ENCODE measurements around the gene MTRFR. TPM values are rescaled to one million over a fixed set of nuclear protein-coding genes. Genes with fewer than 3 reads are reported as not detected.
"Not testable (repeated sequence)": the region's sequence is repeated elsewhere in the genome, so short reads cannot be mapped to it uniquely, and the experiment has no call there.

MTRFR gene
- total RNA-seq, 4 donors from 2014 or later = 7.9 to 13.7 (median 9.2) TPM

DNA sequence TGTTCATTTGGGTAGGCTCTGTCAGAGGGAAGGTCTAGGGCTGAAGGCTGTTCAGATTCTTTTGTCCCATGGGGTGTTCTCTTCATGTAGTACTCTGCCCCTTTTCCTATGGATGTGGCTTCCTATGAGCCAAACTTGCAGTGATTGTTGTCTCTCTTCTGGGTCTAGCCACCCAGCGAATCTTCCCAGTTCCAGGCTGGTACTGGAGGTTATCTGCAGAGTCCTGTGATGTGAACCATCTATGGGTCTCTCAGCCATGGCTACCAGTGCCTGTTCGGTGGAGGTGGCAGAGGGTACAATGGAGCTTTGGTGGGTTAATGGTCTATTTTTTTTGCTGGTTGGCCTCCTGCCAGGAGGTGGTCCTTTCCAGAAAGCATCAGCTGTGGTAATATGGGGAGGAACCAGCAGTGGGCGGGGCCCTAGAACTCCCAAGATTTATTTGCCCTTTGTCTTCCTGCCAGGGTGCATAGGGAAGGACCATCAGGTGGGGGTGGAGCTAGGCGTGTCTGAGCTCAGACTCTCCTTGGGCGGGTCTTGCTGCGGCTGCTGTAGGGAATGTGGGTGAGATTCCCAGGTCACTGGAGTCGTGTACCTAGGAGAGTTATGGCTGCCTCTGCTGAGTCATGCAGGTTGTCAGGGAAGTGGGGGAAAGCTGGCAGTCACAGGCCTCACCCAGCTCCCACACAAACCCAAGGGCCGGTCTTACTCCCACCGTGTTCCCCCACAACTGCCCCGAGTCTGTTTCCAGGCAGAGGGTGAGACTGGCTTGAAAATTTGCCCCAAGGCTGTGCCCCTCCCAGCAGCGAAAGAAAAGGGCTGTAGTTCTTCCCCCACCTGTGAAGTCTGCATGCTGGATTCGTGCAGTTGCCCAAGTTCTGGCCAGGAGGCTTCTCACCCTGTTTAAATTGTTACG is 17.5 kb downstream of the MTRFR start:
- H3K36me3 ChIP-seq = peaks cover 0 to 38% (median 27%) of the 10 kb centered on the region in 4 donors
- H3K27ac ChIP-seq (replicated peaks in 1 of 4) = no peak overlapping the region
- 85% methylated on average over 13 of the region's 13 CpGs for WGBS
- no peak for DNase-seq (ENCODE audit: extremely low spot score)
- H3K4me3 ChIP-seq = no peak overlapping the region
- H3K27me3 ChIP-seq = no peaks in the 10 kb centered on the region
- H3K9me3 ChIP-seq = no peaks in the 10 kb centered on the region
- H3K4me1 ChIP-seq = peaks cover 25 to 44% (median 31%) of the 10 kb centered on the region in 4 donors
- no peak for TF ChIP-seq POLR2AphosphoS5 (IDR thresholded peaks at IDR 0.05)
- intact Hi-C loops (cut with DNase I) = no loop called here

DNA sequence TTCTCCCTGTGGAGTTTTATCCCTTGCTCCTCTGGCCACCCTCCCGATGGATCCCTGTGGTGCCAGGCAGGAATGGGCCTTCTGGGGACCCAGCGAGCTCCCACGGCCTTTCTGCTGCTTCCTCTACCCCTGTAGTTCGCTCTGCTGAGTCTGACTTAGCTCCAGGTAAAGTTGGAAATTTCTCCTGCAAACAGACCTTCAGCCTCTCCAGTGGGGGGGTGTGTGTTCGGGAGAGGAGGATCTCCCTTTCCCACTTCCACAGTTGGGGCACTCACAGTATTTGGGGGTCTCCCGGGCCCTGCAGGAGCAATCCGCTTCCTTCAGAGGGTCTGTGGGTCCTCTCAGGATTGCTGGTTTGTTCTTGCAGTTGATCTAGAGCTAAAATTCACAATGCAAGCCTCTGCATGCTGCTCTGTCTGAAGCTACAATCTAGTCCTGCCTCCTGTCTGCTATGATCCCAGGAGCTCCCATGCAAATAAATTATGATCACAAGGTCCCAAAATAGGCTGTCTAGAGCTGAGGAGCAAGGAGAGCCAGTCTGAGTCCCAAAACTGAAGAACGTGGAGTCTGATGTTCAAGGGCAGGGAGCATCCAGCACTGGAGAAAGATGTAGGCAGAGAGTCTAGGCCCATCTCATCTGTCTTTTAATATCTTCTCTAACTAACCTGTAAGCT is 18.3 kb downstream of the MTRFR start:
- Histone ChIP-seq H3K27me3 (no peaks in the 10 kb centered on the region), H3K36me3 (peaks cover under 1 to 46% (median 35%) of the 10 kb centered on the region in 4 donors), H3K27ac (replicated peaks in 1 of 4) (no peak overlapping the region), H3K4me1 (peaks cover 25 to 44% (median 31%) of the 10 kb centered on the region in 4 donors), H3K4me3 (no peak overlapping the region), H3K9me3 (no peaks in the 10 kb centered on the region)
- WGBS = 92% methylated on average over 6 of the region's 8 CpGs
- no peak for DNase-seq (ENCODE audit: extremely low spot score)
- intact Hi-C loops (cut with DNase I) = no loop called here
- TF ChIP-seq CTCF (IDR thresholded peaks at IDR 0.05) (no peak), POLR2AphosphoS5 (IDR thresholded peaks at IDR 0.05) (no peak), POLR2A (IDR thresholded peaks at IDR 0.05; ENCODE audit: low read depth) (no peak), EP300 (IDR thresholded peaks at IDR 0.05) (no peak)

GRCh38 chr12:123252365-123252764 is 19.1 kb downstream of the MTRFR start:
- H3K27me3 ChIP-seq; intact Hi-C loops (cut with DNase I); DNase-seq (ENCODE audit: extremely low spot score); H3K4me3 ChIP-seq; H3K27ac ChIP-seq (replicated peaks in 1 of 4); H3K9me3 ChIP-seq: not testable (repeated sequence)
- Histone ChIP-seq H3K4me1 (peaks cover 25 to 44% (median 31%) of the 10 kb centered on the region in 4 donors), H3K36me3 (peaks cover 9 to 54% (median 43%) of the 10 kb centered on the region in 4 donors)
- 75% methylated on average over 9 of the region's 9 CpGs for WGBS

- WGBS = 88% methylated on average over 15 of the region's 24 CpGs
- no peak for DNase-seq (ENCODE audit: extremely low spot score)
- Histone ChIP-seq H3K4me1 (peaks cover 27 to 44% (median 33%) of the 10 kb centered on the region in 4 donors), H3K27ac (replicated peaks in 1 of 4) (no peak overlapping the region), H3K27me3 (no peaks in the 10 kb centered on the region), H3K36me3 (peaks cover 17 to 65% (median 56%) of the 10 kb centered on the region in 4 donors), H3K9me3 (no peaks in the 10 kb centered on the region), H3K4me3 (no peak overlapping the region)
- intact Hi-C loops (cut with DNase I) = no loop called here
- no peak for TF ChIP-seq EP300 (IDR thresholded peaks at IDR 0.05)
- no peak for TF ChIP-seq POLR2A (IDR thresholded peaks at IDR 0.05; ENCODE audit: low read depth)
- TF ChIP-seq CTCF (IDR thresholded peaks at IDR 0.05) = no peak
- no peak for TF ChIP-seq POLR2AphosphoS5 (IDR thresholded peaks at IDR 0.05)
These were observed 20.6 kb downstream of the MTRFR start for GRCh38 chr12:123253641-123254459.

GRCh38 chr12:123254853-123255446 is 21.7 kb downstream of the MTRFR start:
- no peak overlapping the region for H3K27ac ChIP-seq (replicated peaks in 1 of 4)
- no peaks in the 10 kb centered on the region for H3K9me3 ChIP-seq
- intact Hi-C loops (cut with DNase I) = no loop called here
- TF ChIP-seq POLR2A (IDR thresholded peaks at IDR 0.05; ENCODE audit: low read depth) (no peak), CTCF (IDR thresholded peaks at IDR 0.05) (no peak), EP300 (IDR thresholded peaks at IDR 0.05) (no peak), POLR2AphosphoS5 (IDR thresholded peaks at IDR 0.05) (no peak)
- 48% methylated on average over 5 of the region's 5 CpGs for WGBS
- H3K27me3 ChIP-seq = no peaks in the 10 kb centered on the region
- H3K4me3 ChIP-seq = no peak overlapping the region
- peaks cover 27 to 39% (median 32%) of the 10 kb centered on the region in 4 donors for H3K4me1 ChIP-seq
- peaks cover 23 to 65% (median 60%) of the 10 kb centered on the region in 4 donors for H3K36me3 ChIP-seq
- no peak for DNase-seq (ENCODE audit: extremely low spot score)

Measured in esophagus muscularis mucosa (tissue), 4 donors.